Stimulated activated CD4-positive, alpha-beta T cell treated with anti-CD3 and anti-CD28 coated beads, Interleukin-1b, Interleukin-23, amount 100 ng/mL, for 48 hours (primary cell): Measurements from ENCODE around the gene DHRSX.

Experiments
- DNase-seq: peaks from one replicate; pipeline ENCODE4 v3.0.0-alpha.2; 2020

The DHRSX gene

GRCh38 chrX:2187352-2188115 lies 313.2 kb downstream of the DHRSX start:
- DNase-seq = no peak

- DNase-seq = no peak
Observed at GRCh38 chrX:2185341-2186082, 315.3 kb downstream of the DHRSX start.

- DNase-seq = no peak
Observed at GRCh38 chrX:2184089-2184488, 316.7 kb downstream of the DHRSX start.

- no peak for DNase-seq
Observed at GRCh38 chrX:2183193-2183725, 317.5 kb downstream of the DHRSX start.

GRCh38 chrX:2177541-2177940 lies 323.2 kb downstream of the DHRSX start:
- DNase-seq = no peak

- no peak for DNase-seq
Observed at GRCh38 chrX:2176733-2177132, 324.0 kb downstream of the DHRSX start.

- DNase-seq = no peak
Observed at GRCh38 chrX:2176274-2176673, 324.5 kb downstream of the DHRSX start.

GRCh38 chrX:2172359-2172758 lies 328.4 kb downstream of the DHRSX start:
- DNase-seq = no peak
